ENCODE results near the gene UBTD1. TPM values are rescaled to one million over a fixed set of nuclear protein-coding genes. Genes with fewer than 3 reads are reported as not detected.

UBTD1 gene
- polyA plus RNA-seq, 1 donor (not counting 4 experiments of a cell fraction or from before 2014, with no cell fraction given), result 12.0 TPM

DNA sequence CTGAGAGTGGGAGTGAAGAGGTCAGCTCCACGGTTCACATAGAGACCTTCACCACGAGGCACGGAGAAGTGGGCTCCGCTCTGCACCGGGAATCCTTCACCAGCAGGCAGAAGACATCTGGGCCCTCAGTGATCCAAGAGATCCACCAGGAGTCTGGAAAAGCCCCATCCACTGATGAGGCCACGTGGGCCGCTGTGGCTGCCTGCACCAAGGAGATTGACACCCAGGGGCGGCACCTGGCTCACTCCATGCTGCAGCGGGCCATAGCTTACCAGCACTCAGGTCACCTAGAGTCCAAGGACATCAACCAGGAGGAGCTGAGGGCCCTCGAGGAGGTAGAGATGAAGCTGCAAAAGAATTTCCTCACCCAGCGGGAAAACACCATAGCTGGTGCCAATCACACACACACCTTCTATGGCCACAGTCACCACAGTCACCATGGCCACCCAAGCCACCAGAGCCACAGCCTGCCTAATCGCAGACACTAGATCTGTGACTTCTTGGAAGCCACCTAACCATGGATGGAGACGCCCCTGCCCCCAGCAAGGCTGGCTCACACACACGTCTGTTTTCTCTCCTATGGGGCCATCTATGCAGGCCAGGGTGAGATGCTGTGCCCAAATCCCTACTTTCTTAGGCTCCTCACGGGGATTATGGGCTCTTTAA, 91.5 kb downstream of the UBTD1 start:
- no peaks in the 10 kb centered on the region for H3K79me2 ChIP-seq (ENCODE audit: control insufficient read depth, insufficient read depth, low read length)
- no peaks in the 10 kb centered on the region for H3K9me1 ChIP-seq (ENCODE audit: control insufficient read depth, extremely low read depth, insufficient read depth, low read length)
- H3K4me1 ChIP-seq (ENCODE audit: control insufficient read depth, extremely low read depth, insufficient read depth, low read length), result peaks cover 3% of the 10 kb centered on the region
- H3K9ac ChIP-seq (ENCODE audit: control insufficient read depth, extremely low read depth, insufficient read depth, low read length), result no peak overlapping the region
- H2AFZ ChIP-seq (ENCODE audit: control insufficient read depth, low read length), result no peak overlapping the region
- dilution Hi-C loops (cut with MboI; ENCODE audit: extremely low pct_ligation_motif_present, low sequenced_read_pairs), result no loop called here
- no peak for TF ChIP-seq EZH2 (IDR thresholded peaks at IDR 0.05; ENCODE audit: low read length)
- TF ChIP-seq, protein P1, sequence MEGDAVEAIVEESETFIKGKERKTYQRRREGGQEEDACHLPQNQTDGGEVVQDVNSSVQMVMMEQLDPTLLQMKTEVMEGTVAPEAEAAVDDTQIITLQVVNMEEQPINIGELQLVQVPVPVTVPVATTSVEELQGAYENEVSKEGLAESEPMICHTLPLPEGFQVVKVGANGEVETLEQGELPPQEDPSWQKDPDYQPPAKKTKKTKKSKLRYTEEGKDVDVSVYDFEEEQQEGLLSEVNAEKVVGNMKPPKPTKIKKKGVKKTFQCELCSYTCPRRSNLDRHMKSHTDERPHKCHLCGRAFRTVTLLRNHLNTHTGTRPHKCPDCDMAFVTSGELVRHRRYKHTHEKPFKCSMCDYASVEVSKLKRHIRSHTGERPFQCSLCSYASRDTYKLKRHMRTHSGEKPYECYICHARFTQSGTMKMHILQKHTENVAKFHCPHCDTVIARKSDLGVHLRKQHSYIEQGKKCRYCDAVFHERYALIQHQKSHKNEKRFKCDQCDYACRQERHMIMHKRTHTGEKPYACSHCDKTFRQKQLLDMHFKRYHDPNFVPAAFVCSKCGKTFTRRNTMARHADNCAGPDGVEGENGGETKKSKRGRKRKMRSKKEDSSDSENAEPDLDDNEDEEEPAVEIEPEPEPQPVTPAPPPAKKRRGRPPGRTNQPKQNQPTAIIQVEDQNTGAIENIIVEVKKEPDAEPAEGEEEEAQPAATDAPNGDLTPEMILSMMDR (optimal IDR thresholded peaks at IDR 0.05 in 1 of 3, IDR thresholded peaks at IDR 0.05 in 1 of 3, conservative IDR thresholded peaks at IDR 0.05 in 1 of 3; ENCODE audit: extremely low read depth in 1 of 3, insufficient read depth in 2 of 3, low read length in 3 of 3), result no peak
- H3K36me3 ChIP-seq (ENCODE audit: control insufficient read depth in 2 of 2, extremely low read depth in 1 of 2, insufficient read depth in 2 of 2, low read length in 2 of 2), result no peaks in the 10 kb centered on the region
- FAIRE-seq (no peak), DNase-seq (ENCODE audit: low read depth, low spot score) (no peak)
- H3K27ac ChIP-seq (ENCODE audit: control insufficient read depth, insufficient read depth, low read length), result no peak overlapping the region
- no peaks in the 10 kb centered on the region for H3K27me3 ChIP-seq (ENCODE audit: control insufficient read depth, extremely low read depth, insufficient read depth, low read length)
- H3K9me3 ChIP-seq (ENCODE audit: control insufficient read depth, low read depth, low read length), result no peaks in the 10 kb centered on the region
- no peak overlapping the region for H3K4me3 ChIP-seq (ENCODE audit: control insufficient read depth in 2 of 3, extremely low read depth in 1 of 3, insufficient read depth in 2 of 3, low read depth in 1 of 3, low read length in 3 of 3)
- H3K4me2 ChIP-seq (ENCODE audit: control insufficient read depth, extremely low read depth, insufficient read depth, low read depth, low read length), result no peak overlapping the region
- H4K20me1 ChIP-seq (ENCODE audit: control insufficient read depth, extremely low read depth, insufficient read depth, low read length), result no peaks in the 10 kb centered on the region

DNA sequence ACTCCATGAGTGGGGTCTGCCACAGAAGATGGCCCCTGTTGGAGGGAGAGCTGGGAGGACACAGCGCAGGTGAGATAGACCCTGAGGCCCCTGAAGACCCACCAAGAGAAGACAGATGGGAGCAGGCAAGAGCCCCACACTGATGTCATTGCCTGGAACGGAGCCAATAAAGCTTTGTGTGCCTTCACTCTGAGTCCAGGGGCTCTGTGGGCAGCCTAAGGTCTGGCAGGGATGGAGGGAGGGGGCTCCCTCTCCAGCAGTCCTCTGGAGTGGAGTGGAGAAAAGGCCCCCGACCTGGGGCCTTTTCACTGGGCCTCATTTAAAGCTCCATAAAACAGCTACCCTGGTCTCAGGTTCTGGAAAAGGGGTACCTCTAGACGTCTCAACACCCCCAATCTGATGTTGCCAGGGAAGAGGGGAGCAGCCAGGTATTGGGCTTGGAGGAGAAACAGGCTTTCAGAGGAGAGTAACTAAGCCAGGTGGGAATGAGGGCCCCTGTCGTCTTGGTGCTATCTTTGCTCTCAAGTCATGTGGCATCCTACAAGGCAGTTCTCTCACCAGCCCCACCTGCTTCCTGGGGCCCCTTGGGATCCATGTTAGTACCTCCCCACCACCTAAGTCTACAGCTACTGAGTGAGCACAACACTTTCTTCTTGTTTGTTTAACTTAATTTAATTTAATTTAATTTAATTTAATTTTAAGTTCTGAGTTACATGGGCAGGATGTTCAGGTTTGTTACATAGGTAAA, 92.2 kb downstream of the UBTD1 start:
- Histone ChIP-seq H3K9me1 (ENCODE audit: control insufficient read depth, extremely low read depth, insufficient read depth, low read length) (no peaks in the 10 kb centered on the region), H3K27me3 (ENCODE audit: control insufficient read depth, extremely low read depth, insufficient read depth, low read length) (no peaks in the 10 kb centered on the region), H3K36me3 (ENCODE audit: control insufficient read depth in 2 of 2, extremely low read depth in 1 of 2, insufficient read depth in 2 of 2, low read length in 2 of 2) (no peaks in the 10 kb centered on the region), H3K9ac (ENCODE audit: control insufficient read depth, extremely low read depth, insufficient read depth, low read length) (no peak overlapping the region), H3K9me3 (ENCODE audit: control insufficient read depth, low read depth, low read length) (no peaks in the 10 kb centered on the region), H3K27ac (ENCODE audit: control insufficient read depth, insufficient read depth, low read length) (no peak overlapping the region), H4K20me1 (ENCODE audit: control insufficient read depth, extremely low read depth, insufficient read depth, low read length) (no peaks in the 10 kb centered on the region), H2AFZ (ENCODE audit: control insufficient read depth, low read length) (no peak overlapping the region), H3K79me2 (ENCODE audit: control insufficient read depth, insufficient read depth, low read length) (no peaks in the 10 kb centered on the region), H3K4me3 (ENCODE audit: control insufficient read depth in 2 of 3, extremely low read depth in 1 of 3, insufficient read depth in 2 of 3, low read depth in 1 of 3, low read length in 3 of 3) (no peak overlapping the region), H3K4me1 (ENCODE audit: control insufficient read depth, extremely low read depth, insufficient read depth, low read length) (peaks cover 4% of the 10 kb centered on the region), H3K4me2 (ENCODE audit: control insufficient read depth, extremely low read depth, insufficient read depth, low read depth, low read length) (no peak overlapping the region)
- DNase-seq (ENCODE audit: low read depth, low spot score) (no peak), FAIRE-seq (no peak)
- TF ChIP-seq EZH2 (IDR thresholded peaks at IDR 0.05; ENCODE audit: low read length), result no peak
- TF ChIP-seq, protein P1 (optimal IDR thresholded peaks at IDR 0.05 in 1 of 3, IDR thresholded peaks at IDR 0.05 in 1 of 3, conservative IDR thresholded peaks at IDR 0.05 in 1 of 3; ENCODE audit: extremely low read depth in 1 of 3, insufficient read depth in 2 of 3, low read length in 3 of 3), result no peak
- dilution Hi-C loops (cut with MboI; ENCODE audit: extremely low pct_ligation_motif_present, low sequenced_read_pairs), result no loop called here

All from keratinocyte (primary cell).